Adrenal gland (tissue), 12 donors: ENCODE measurements around the gene WNT2B. TPM values are rescaled to one million over a fixed set of nuclear protein-coding genes. Genes with fewer than 3 reads are reported as not detected.

Source experiments
- DNase-seq, 7 donors: peaks; one replicate each; pipeline ENCODE4 v3.0.0-alpha.2; 2019 to 2020
- H3K27ac ChIP-seq, 5 donors: fragments of 200-600 bp; sonication (generic) in 4 of 5; 1 replicate in 3 of 5; 2 replicates in 2 of 5; pipeline versions ENCODE4 v1.5.1 to v1.8.0; 2016 to 2020; ENCODE audit warnings: mild to moderate bottlenecking in 1 of 5
- H3K27me3 ChIP-seq: fragments of 200-600 bp; 2 replicates; pipeline ENCODE4 v1.8.0; 2021
- H3K36me3 ChIP-seq, 2 donors: fragments of 200-600 bp; replicated peaks in 1 of 2; 1 replicate in 1 of 2; 2 replicates in 1 of 2; pipeline versions ENCODE4 v1.5.1 to v1.8.0; 2018 to 2022
- H3K4me1 ChIP-seq, 2 donors: fragments of 200-600 bp; replicated peaks in 1 of 2; 1 replicate in 1 of 2; 2 replicates in 1 of 2; pipeline versions ENCODE4 v1.5.1 to v1.8.0; 2018 to 2021
- H3K4me3 ChIP-seq, 4 donors: fragments of 200-600 bp; sonication (generic) in 3 of 4; one replicate each; pipeline ENCODE4 v1.5.1; 2016 to 2018
- H3K9me3 ChIP-seq, 3 donors: fragments of 200-600 bp; sonication (generic) in 1 of 3; replicated peaks in 1 of 3; 1 replicate in 2 of 3; 2 replicates in 1 of 3; pipeline versions ENCODE4 v1.5.1 to v1.8.0; 2016 to 2021
- POLR2A ChIP-seq, 2 donors: fragments of 450-650 bp; IDR thresholded peaks; one replicate each; pipeline ENCODE4 v1.6.1; 2017; ENCODE audit warnings: antibody characterized with exemption in 2 of 2, mild to moderate bottlenecking in 2 of 2, moderate library complexity in 1 of 2
- WGBS, 4 donors: extraction: QIAGEN DNeasy Blood & Tissue Kit in 2 of 4; methylation state at CpG; one replicate each; pipeline versions ENCODE4 v1.1.5 to v1.1.7; 2013 to 2017; 5-methylcytosine and 5-hydroxymethylcytosine counted together
- intact Hi-C, 2 donors: fragments of 100-400 bp; cut with DNase I; formaldehyde crosslinking; loops; one replicate each; pipeline versions ENCODE4 v1.14.1 to v1.15.0; 2022 to 2023
- polyA plus RNA-seq, 3 donors: library from polyadenylated mRNA; stranded (reverse); fragments of 200-250 nt in 2 of 3; fragments of 350-450 nt in 1 of 3; fragmentation: Illumina TruSeq in 1 of 3; extraction: RNeasy Lipid Tissue Mini Kit (QIAGEN cat#74804) in 1 of 3; gene quantifications; one replicate each; pipeline ENCODE4 v1.2.3, GENCODE V29; 2013 to 2014
- total RNA-seq, 9 donors: library from RNA; depleted of rRNA in 4 of 9; stranded (reverse); fragments of >200 nt in 4 of 9; fragments of 120-200 nt in 1 of 9; fragmentation: NEBNext Ultra II Directional in 1 of 9; extraction: Animal tissue kit (Norgen Biotek cat#: 25700) in 1 of 9; gene quantifications; one replicate each; pipeline versions ENCODE4 v1.1.0 to v1.2.4, GENCODE V29; 2013 to 2023
- TF ChIP-seq, protein P1 (sequence below), 6 experiments: fragments of 450-650 bp in 4 of 6; fragments of 200-600 bp in 2 of 6; sonication (generic) in 1 of 6; IDR thresholded peaks; 1 replicate in 5 of 6; 2 replicates in 1 of 6; pipeline versions ENCODE4 v1.5.1 to v1.8.0; 2016 to 2021; ENCODE audit warnings: antibody characterized with exemption in 6 of 6, mild to moderate bottlenecking in 2 of 6, moderate library complexity in 1 of 6
- donor health status: healthy with polysubstance abuse.
- donor health status: Bipolar disorder and iron deficiency.
- donor health status: DM: yes; HTN: yes; CAD: no.
- donor health status: DM: no; HTN: no; CAD: no.
- donor health status: DM: no; HTN: no; CAD: no.
- donor health status: DM: yes; HTN: yes; CAD: no.

The WNT2B gene
- total and polyA plus RNA-seq, 12 donors, result 0.63 to 8.1 (median 1.9) TPM

DNA sequence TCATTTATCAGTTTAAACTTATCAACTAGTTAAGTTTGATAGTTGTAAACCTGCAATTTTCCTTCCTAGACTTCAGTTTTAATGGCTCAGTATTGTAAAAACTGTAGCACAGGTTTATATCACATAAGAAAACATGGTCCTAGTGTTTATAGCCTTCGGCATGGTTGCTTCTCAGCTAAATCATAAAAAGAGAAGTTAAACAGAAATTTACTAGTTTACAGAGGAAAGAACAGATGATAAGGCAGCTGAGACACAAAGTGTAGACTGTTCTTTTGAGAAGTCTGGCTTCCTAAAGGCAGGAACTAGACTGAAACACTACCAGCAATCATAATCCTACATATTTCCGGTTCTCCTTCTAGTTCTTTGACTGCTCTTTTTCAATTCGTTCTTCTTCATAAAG, 39.8 kb downstream of the WNT2B start:
- peaks cover 15 to 18% of the 10 kb centered on the region in 2 donors for H3K4me1 ChIP-seq
- no peaks in the 10 kb centered on the region for H3K27me3 ChIP-seq
- DNase-seq, result no peak
- intact Hi-C loops, result no loop called here
- H3K27ac ChIP-seq, result no peak overlapping the region
- H3K4me3 ChIP-seq, result no peak overlapping the region
- no peaks in the 10 kb centered on the region for H3K9me3 ChIP-seq
- H3K36me3 ChIP-seq, result no peaks in the 10 kb centered on the region
- TF ChIP-seq POLR2A (IDR thresholded peaks at IDR 0.05), result no peak
- TF ChIP-seq, protein P1, sequence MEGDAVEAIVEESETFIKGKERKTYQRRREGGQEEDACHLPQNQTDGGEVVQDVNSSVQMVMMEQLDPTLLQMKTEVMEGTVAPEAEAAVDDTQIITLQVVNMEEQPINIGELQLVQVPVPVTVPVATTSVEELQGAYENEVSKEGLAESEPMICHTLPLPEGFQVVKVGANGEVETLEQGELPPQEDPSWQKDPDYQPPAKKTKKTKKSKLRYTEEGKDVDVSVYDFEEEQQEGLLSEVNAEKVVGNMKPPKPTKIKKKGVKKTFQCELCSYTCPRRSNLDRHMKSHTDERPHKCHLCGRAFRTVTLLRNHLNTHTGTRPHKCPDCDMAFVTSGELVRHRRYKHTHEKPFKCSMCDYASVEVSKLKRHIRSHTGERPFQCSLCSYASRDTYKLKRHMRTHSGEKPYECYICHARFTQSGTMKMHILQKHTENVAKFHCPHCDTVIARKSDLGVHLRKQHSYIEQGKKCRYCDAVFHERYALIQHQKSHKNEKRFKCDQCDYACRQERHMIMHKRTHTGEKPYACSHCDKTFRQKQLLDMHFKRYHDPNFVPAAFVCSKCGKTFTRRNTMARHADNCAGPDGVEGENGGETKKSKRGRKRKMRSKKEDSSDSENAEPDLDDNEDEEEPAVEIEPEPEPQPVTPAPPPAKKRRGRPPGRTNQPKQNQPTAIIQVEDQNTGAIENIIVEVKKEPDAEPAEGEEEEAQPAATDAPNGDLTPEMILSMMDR (IDR thresholded peaks at IDR 0.05), result no peak
- WGBS, 4 donors, result 84 to 88% (median 85%) methylated on average over 3 of the region's 3 CpGs

DNA sequence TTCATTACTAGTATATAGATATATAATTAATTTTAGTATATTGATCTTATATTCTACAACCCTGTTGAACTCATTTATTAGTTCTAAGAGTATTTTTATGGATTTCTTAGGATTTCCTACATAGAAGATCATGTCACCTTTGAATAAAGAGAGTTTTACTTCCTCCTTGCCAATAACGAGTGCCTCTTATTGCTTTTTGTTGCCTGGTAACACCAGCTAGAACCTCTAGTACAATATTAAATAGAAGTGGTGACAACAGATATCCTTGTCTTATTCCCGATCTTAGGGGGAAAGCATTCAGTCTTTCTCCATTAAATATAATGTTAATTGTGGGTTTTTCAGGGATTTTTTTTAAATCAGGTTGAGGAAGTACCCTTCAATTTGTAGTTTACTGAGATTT, 40.8 kb downstream of the WNT2B start:
- Histone ChIP-seq H3K4me3 (no peak overlapping the region), H3K27ac (no peak overlapping the region), H3K4me1 (peaks cover 6 to 11% of the 10 kb centered on the region in 2 donors), H3K36me3 (no peaks in the 10 kb centered on the region), H3K9me3 (no peaks in the 10 kb centered on the region), H3K27me3 (no peaks in the 10 kb centered on the region)
- TF ChIP-seq, protein P1 (IDR thresholded peaks at IDR 0.05), result no peak
- no peak for TF ChIP-seq POLR2A (IDR thresholded peaks at IDR 0.05)
- intact Hi-C loops, result no loop called here
- no peak for DNase-seq
- WGBS, 4 donors, result 76 to 89% (median 85%) methylated on average over 2 of the region's 2 CpGs

DNA sequence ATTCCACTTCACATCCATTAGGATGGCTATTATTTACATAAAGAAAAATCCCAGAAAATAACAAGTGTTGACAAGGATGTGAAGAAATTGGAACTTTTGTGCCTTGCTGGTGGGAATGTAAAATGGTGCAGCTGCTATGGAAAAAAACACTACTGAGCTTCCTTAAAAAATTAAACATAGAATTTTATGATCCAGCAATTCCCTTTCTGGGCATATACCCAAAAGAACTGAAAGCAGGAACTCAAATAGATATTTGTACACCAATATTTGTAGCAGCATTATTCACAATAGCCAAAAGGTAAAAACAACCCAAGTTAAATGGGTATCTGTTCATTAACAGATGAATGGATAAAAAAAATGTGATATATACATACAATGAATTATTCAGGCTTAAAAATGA, 45.6 kb downstream of the WNT2B start:
- H3K27ac ChIP-seq, result no peak overlapping the region
- no peak overlapping the region for H3K4me3 ChIP-seq
- H3K36me3 ChIP-seq, result no peaks in the 10 kb centered on the region
- DNase-seq, result no peak
- intact Hi-C loops, result no loop called here
- H3K27me3 ChIP-seq, result no peaks in the 10 kb centered on the region
- no peaks in the 10 kb centered on the region for H3K9me3 ChIP-seq
- H3K4me1 ChIP-seq, result peaks cover 0 to 4% of the 10 kb centered on the region in 2 donors
- TF ChIP-seq, protein P1 (IDR thresholded peaks at IDR 0.05), result no peak
- no peak for TF ChIP-seq POLR2A (IDR thresholded peaks at IDR 0.05)

DNA sequence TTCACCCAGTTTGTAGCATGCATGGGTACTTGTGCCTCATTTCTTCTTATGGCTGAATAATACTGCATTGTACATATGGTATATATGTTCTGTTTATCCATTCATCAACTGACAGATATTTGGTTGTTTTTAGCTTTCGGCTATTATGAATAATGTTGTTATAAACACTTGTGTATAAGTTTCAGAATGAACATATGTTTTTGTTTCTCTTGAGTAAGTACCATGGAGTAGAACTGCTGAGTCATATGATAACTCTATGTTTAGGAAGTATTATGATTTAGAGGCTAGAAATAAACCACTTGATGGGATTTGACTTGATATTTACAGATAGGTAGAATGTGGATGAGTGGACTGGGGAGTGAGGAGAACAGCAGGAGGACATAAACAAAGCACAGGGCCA, 48.6 kb downstream of the WNT2B start:
- intact Hi-C loops, result no loop called here
- Histone ChIP-seq H3K27ac (no peak overlapping the region), H3K36me3 (no peaks in the 10 kb centered on the region), H3K27me3 (no peaks in the 10 kb centered on the region), H3K4me3 (no peak overlapping the region), H3K9me3 (no peaks in the 10 kb centered on the region), H3K4me1 (peaks cover 0 to 4% of the 10 kb centered on the region in 2 donors)
- no peak for DNase-seq
- no peak for TF ChIP-seq POLR2A (IDR thresholded peaks at IDR 0.05)
- TF ChIP-seq, protein P1 (IDR thresholded peaks at IDR 0.05), result no peak
- WGBS, 4 donors, result 87 to 96% (median 88%) methylated on average over 1 of the region's 1 CpG
